ENCODE data around the gene RALGAPA2. TPM values are rescaled to one million over a fixed set of nuclear protein-coding genes. Genes with fewer than 3 reads are reported as not detected.

The RALGAPA2 gene
- total RNA-seq, 4 donors from 2014 or later: 25.9 to 48.9 (median 38.6) TPM

DNA sequence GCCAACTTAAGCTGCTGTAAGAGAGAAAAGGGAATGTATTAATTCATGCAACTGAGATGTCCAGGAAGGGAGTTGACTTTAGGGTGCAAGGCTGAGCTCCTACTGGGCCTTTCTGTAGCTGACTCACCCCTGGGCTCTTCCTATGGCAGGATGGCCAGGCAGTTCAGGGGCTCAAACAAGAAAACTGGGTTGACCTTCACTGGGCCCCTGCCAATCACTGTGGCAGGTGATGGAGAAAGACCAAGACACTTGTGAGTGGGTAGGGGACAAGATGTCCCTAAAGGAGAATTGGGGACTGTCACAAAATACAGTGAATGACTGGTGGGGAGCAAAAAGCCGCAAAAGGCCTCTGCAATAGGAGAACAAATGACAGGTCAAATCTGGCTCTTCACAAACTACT is 21.5 kb upstream of the RALGAPA2 start:
- Histone ChIP-seq H3K27me3 (no peaks in the 10 kb centered on the region), H3K4me3 (no peak overlapping the region), H3K27ac (peak overlapping the region in 1 of 2 donors; percentile 39), H3K4me1 (no peaks in the 10 kb centered on the region), H3K36me3 (no peaks in the 10 kb centered on the region), H3K9me3 (no peaks in the 10 kb centered on the region)
- TF ChIP-seq CTCF (IDR thresholded peaks at IDR 0.05) (no peak), POLR2A (IDR thresholded peaks at IDR 0.05) (no peak)
- DNase-seq: no peak
- intact Hi-C loops (cut with DNase I; ENCODE audit: low total_unique reads): no loop called here

- no peak for DNase-seq
- Histone ChIP-seq H3K36me3 (no peaks in the 10 kb centered on the region), H3K4me1 (no peaks in the 10 kb centered on the region), H3K27me3 (no peaks in the 10 kb centered on the region), H3K27ac (peak overlapping the region; percentile 64 to 78), H3K4me3 (no peak overlapping the region), H3K9me3 (no peaks in the 10 kb centered on the region)
- intact Hi-C loops (cut with DNase I; ENCODE audit: low total_unique reads): no loop called here
- no peak for TF ChIP-seq POLR2A (IDR thresholded peaks at IDR 0.05)
- no peak for TF ChIP-seq CTCF (IDR thresholded peaks at IDR 0.05)
These were observed 20.2 kb upstream of the RALGAPA2 start for GRCh38 chr20:20732641-20733040.

GRCh38 chr20:20731945-20732296 is 19.5 kb upstream of the RALGAPA2 start:
- Histone ChIP-seq H3K27me3 (no peaks in the 10 kb centered on the region), H3K27ac (peak overlapping the region; percentile 65 to 78), H3K4me3 (no peak overlapping the region), H3K36me3 (no peaks in the 10 kb centered on the region), H3K9me3 (no peaks in the 10 kb centered on the region), H3K4me1 (no peaks in the 10 kb centered on the region)
- intact Hi-C loops (cut with DNase I; ENCODE audit: low total_unique reads): no loop called here
- TF ChIP-seq CTCF (IDR thresholded peaks at IDR 0.05) (no peak), POLR2A (IDR thresholded peaks at IDR 0.05) (no peak)
- peak in 1 of 2 donors; percentile 44 for DNase-seq

GRCh38 chr20:20731000-20731944 is 18.8 kb upstream of the RALGAPA2 start:
- Histone ChIP-seq H3K9me3 (no peaks in the 10 kb centered on the region), H3K4me3 (no peak overlapping the region), H3K27me3 (no peaks in the 10 kb centered on the region), H3K4me1 (no peaks in the 10 kb centered on the region), H3K27ac (peak overlapping the region; percentile 65 to 78), H3K36me3 (no peaks in the 10 kb centered on the region)
- DNase-seq: no peak
- intact Hi-C loops (cut with DNase I; ENCODE audit: low total_unique reads): no loop called here
- TF ChIP-seq POLR2A (IDR thresholded peaks at IDR 0.05): no peak
- no peak for TF ChIP-seq CTCF (IDR thresholded peaks at IDR 0.05)

DNA sequence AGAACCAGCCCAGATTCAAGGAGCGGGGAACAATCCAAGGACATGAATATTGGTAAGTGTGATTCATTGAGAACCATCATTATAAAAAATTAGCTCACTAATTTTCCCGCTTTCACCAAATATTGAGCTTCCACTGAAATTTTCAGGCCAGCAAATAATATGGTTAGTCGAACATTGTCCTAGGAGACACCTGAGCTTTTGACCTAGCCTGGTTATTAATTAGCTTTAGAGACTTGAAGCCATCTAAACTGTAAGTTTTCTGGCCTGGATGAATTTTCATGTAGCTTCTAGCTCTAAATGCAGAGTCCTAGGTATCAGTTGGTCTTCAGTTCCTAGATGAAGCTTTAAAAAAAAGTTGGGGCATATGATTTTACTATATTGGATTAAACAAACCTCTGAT is 17.1 kb upstream of the RALGAPA2 start:
- no peaks in the 10 kb centered on the region for H3K9me3 ChIP-seq
- H3K36me3 ChIP-seq: no peaks in the 10 kb centered on the region
- no peaks in the 10 kb centered on the region for H3K27me3 ChIP-seq
- intact Hi-C loops (cut with DNase I; ENCODE audit: low total_unique reads): no loop called here
- no peak overlapping the region for H3K27ac ChIP-seq
- no peak for TF ChIP-seq CTCF (IDR thresholded peaks at IDR 0.05)
- no peak for TF ChIP-seq POLR2A (IDR thresholded peaks at IDR 0.05)
- H3K4me1 ChIP-seq: no peaks in the 10 kb centered on the region
- no peak for DNase-seq
- H3K4me3 ChIP-seq: no peak overlapping the region
